ENCODE data around the gene SLX9. TPM values are rescaled to one million over a fixed set of nuclear protein-coding genes. Genes with fewer than 3 reads are reported as not detected.

Gene SLX9
- total RNA-seq (ENCODE audit: low replicate concordance) = 25.6 and 33.3 TPM in 2 replicates
- long read RNA-seq = 0 reads

GRCh38 chr21:44939532-44940115, at the start of gene SLX9:
Gene SLX9 (plus strand): TSS chr21:44940029. CDS start chr21:44940058, 29 bp downstream.
- peak within 1 kb of the TSS; percentile 91 for H3K4me3 Mint-ChIP-seq
- H3K27me3 Mint-ChIP-seq = peaks cover 6% of the 10 kb centered on the region
- DNase-seq (ENCODE audit: extremely low spot score, unreplicated experiment) = peak; percentile 87
- peaks cover 24% of the 10 kb centered on the region for H3K4me1 Mint-ChIP-seq (ENCODE audit: unreplicated experiment)
- no peaks in the 10 kb centered on the region for H3K9me3 Mint-ChIP-seq
- H3K36me3 Mint-ChIP-seq = peaks cover 3% of the 10 kb centered on the region
- H3K27ac Mint-ChIP-seq = peak within 1 kb of the TSS; percentile 77
- TF ChIP-seq CTCF (conservative IDR thresholded peaks at IDR 0.05) = no peak

GRCh38 chr21:44890338-44890931, 49.4 kb upstream of the SLX9 start:
- DNase-seq (ENCODE audit: extremely low spot score, unreplicated experiment) = no peak
- H3K27me3 Mint-ChIP-seq = peaks cover 9% of the 10 kb centered on the region
- no peak overlapping the region for H3K27ac Mint-ChIP-seq
- H3K4me3 Mint-ChIP-seq = no peak overlapping the region
- no peaks in the 10 kb centered on the region for H3K36me3 Mint-ChIP-seq
- no peaks in the 10 kb centered on the region for H3K4me1 Mint-ChIP-seq (ENCODE audit: unreplicated experiment)
- no peaks in the 10 kb centered on the region for H3K9me3 Mint-ChIP-seq
- TF ChIP-seq CTCF (conservative IDR thresholded peaks at IDR 0.05) = no peak

GRCh38 chr21:44890961-44891541, 48.8 kb upstream of the SLX9 start:
- Mint-ChIP-seq H3K4me3 (no peak overlapping the region), H3K4me1 (ENCODE audit: unreplicated experiment) (no peaks in the 10 kb centered on the region), H3K9me3 (no peaks in the 10 kb centered on the region), H3K36me3 (no peaks in the 10 kb centered on the region), H3K27ac (no peak overlapping the region), H3K27me3 (peaks cover 9% of the 10 kb centered on the region)
- no peak for TF ChIP-seq CTCF (conservative IDR thresholded peaks at IDR 0.05)
- no peak for DNase-seq (ENCODE audit: extremely low spot score, unreplicated experiment)

GRCh38 chr21:44891631-44892031, 48.2 kb upstream of the SLX9 start:
- no peaks in the 10 kb centered on the region for H3K36me3 Mint-ChIP-seq
- no peaks in the 10 kb centered on the region for H3K9me3 Mint-ChIP-seq
- H3K4me1 Mint-ChIP-seq (ENCODE audit: unreplicated experiment) = no peaks in the 10 kb centered on the region

GRCh38 chr21:44892095-44892494, 47.7 kb upstream of the SLX9 start:
- Mint-ChIP-seq H3K36me3 (no peaks in the 10 kb centered on the region), H3K27me3 (peaks cover 9% of the 10 kb centered on the region), H3K4me3 (no peak overlapping the region), H3K4me1 (ENCODE audit: unreplicated experiment) (no peaks in the 10 kb centered on the region), H3K27ac (no peak overlapping the region), H3K9me3 (no peaks in the 10 kb centered on the region)
- no peak for DNase-seq (ENCODE audit: extremely low spot score, unreplicated experiment)
- no peak for TF ChIP-seq CTCF (conservative IDR thresholded peaks at IDR 0.05)

More at GRCh38 chr21:44891631-44892031, 48.2 kb upstream of the SLX9 start:
- Mint-ChIP-seq H3K27ac (no peak overlapping the region), H3K27me3 (peaks cover 9% of the 10 kb centered on the region), H3K4me3 (no peak overlapping the region)
- no peak for DNase-seq (ENCODE audit: extremely low spot score, unreplicated experiment)
- no peak for TF ChIP-seq CTCF (conservative IDR thresholded peaks at IDR 0.05)

All from type B pancreatic cell (in vitro differentiated cells).